Gastroesophageal sphincter (tissue), 4 donors: ENCODE data around the gene SAMM50. TPM values are rescaled to one million over a fixed set of nuclear protein-coding genes. Genes with fewer than 3 reads are reported as not detected.

Experiments
- ATAC-seq: fragments of 150-250 bp; one replicate; pipeline ENCODE4 v1.9.1; 2016; ENCODE audit warnings: mild to moderate bottlenecking, moderate library complexity
- H3K27ac ChIP-seq, 4 donors: fragments of 200-600 bp; sonication (generic) in 3 of 4; 1 replicate in 3 of 4; 2 replicates in 1 of 4; pipeline ENCODE4 v1.5.1; 2016 to 2019
- H3K27me3 ChIP-seq: fragments of 200-600 bp; sonication (generic); one replicate; pipeline ENCODE4 v1.5.1; 2019
- H3K36me3 ChIP-seq, 2 donors: fragments of 200-600 bp; sonication (generic); one replicate each; pipeline ENCODE4 v1.5.1; 2019; ENCODE audit warnings: control low read depth in 1 of 2
- H3K4me1 ChIP-seq, 3 donors: fragments of 200-600 bp; sonication (generic); 1 replicate in 2 of 3; 2 replicates in 1 of 3; pipeline ENCODE4 v1.5.1; 2016 to 2019; ENCODE audit warnings: control low read depth in 2 of 3
- H3K4me3 ChIP-seq, 2 donors: fragments of 200-600 bp; sonication (generic); one replicate each; pipeline ENCODE4 v1.5.1; 2019; ENCODE audit warnings: mild to moderate bottlenecking in 1 of 2, moderate library complexity in 1 of 2
- H3K9me3 ChIP-seq, 3 donors: fragments of 200-600 bp; sonication (generic); one replicate each; pipeline ENCODE4 v1.5.1; 2017 to 2019; ENCODE audit warnings: control low read depth in 2 of 3
- EP300 ChIP-seq: sonication (generic); formaldehyde crosslinking; IDR thresholded peaks from one replicate; pipeline ENCODE4 v1.6.1; 2017; ENCODE audit warnings: antibody characterized with exemption, mild to moderate bottlenecking
- POLR2A ChIP-seq, 2 donors: fragments of 450-650 bp; IDR thresholded peaks; one replicate each; pipeline ENCODE4 v1.6.1; 2017; ENCODE audit warnings: antibody characterized with exemption in 2 of 2, mild to moderate bottlenecking in 2 of 2, moderate library complexity in 1 of 2
- POLR2AphosphoS5 ChIP-seq: sonication (generic); formaldehyde crosslinking; IDR thresholded peaks from one replicate; pipeline ENCODE4 v1.6.1; 2017; ENCODE audit warnings: antibody characterized with exemption
- WGBS, 2 donors: methylation state at CpG; one replicate each; pipeline ENCODE4 v1.1.5; 2018; ENCODE audit warnings: low coverage in 1 of 2; 5-methylcytosine and 5-hydroxymethylcytosine counted together
- total RNA-seq, 4 donors: library from RNA; depleted of rRNA; stranded (reverse); fragments of >200 nt; gene quantifications; one replicate each; pipeline ENCODE4 v1.1.0, GENCODE V29; 2016
- TF ChIP-seq, protein P1 (sequence below), 4 experiments: fragments of 200-600 bp in 2 of 4; fragments of 450-650 bp in 2 of 4; sonication (generic) in 1 of 4; IDR thresholded peaks; one replicate each; pipeline ENCODE4 v1.5.1; 2017 to 2019; ENCODE audit warnings: antibody characterized with exemption in 4 of 4, mild to moderate bottlenecking in 2 of 4, moderate library complexity in 2 of 4

The SAMM50 gene
- total RNA-seq, 4 donors from 2014 or later: 19.8 to 33.4 (median 31.6) TPM

DNA sequence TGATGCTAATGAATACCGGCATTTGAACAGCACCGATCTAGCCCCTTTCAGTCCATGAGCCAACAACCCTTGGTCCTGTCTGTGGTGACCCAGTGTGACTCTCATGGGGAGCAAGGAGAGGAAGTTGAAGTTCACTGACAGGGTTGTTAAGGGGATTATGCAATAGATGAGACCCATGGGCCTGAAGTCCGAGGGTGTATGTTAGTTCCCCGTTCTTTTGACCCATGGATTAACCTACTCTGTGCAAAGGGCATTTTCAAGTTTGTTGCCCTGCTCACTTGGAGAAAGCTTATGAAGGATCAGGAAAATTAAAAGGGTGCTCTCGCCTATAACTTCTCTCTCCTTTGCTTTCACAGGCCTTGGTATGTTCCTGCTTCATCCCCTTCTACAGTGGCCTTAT, 26.8 kb upstream of the SAMM50 start:
- H3K27ac ChIP-seq: no peak overlapping the region
- no CpG with 5 or more reads among the region's 5 CpGs for WGBS, 2 donors
- H3K36me3 ChIP-seq: no peaks in the 10 kb centered on the region
- H3K4me3 ChIP-seq: no peak overlapping the region
- no peak for ATAC-seq
- H3K9me3 ChIP-seq: peaks cover 0 to 6% (median 0%) of the 10 kb centered on the region in 3 donors
- peaks cover 0 to 10% (median 0%) of the 10 kb centered on the region in 3 donors for H3K4me1 ChIP-seq
- TF ChIP-seq, protein P1, sequence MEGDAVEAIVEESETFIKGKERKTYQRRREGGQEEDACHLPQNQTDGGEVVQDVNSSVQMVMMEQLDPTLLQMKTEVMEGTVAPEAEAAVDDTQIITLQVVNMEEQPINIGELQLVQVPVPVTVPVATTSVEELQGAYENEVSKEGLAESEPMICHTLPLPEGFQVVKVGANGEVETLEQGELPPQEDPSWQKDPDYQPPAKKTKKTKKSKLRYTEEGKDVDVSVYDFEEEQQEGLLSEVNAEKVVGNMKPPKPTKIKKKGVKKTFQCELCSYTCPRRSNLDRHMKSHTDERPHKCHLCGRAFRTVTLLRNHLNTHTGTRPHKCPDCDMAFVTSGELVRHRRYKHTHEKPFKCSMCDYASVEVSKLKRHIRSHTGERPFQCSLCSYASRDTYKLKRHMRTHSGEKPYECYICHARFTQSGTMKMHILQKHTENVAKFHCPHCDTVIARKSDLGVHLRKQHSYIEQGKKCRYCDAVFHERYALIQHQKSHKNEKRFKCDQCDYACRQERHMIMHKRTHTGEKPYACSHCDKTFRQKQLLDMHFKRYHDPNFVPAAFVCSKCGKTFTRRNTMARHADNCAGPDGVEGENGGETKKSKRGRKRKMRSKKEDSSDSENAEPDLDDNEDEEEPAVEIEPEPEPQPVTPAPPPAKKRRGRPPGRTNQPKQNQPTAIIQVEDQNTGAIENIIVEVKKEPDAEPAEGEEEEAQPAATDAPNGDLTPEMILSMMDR (IDR thresholded peaks at IDR 0.05): no peak
- TF ChIP-seq POLR2A (IDR thresholded peaks at IDR 0.05) (no peak), POLR2AphosphoS5 (no peak), EP300 (no peak)
- peaks cover 53% of the 10 kb centered on the region for H3K27me3 ChIP-seq

DNA sequence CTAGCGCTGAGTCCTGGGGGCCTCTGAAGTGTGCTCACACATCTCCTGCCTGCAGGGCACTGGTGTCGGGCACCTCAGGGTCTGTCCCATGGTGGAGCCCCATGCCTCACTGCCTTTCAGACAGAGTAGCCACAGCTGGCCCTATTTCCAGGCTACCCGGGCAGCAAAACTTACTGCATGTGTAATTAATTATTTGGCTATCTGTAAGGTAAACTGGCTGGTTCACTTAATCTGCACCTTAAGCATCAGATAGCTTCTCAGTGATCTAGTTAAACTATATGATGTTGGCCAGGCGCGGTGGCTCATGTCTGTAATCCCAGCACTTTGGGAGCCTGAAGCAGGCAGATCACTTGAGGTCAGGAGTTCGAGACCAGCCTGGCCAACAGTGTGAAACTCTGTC, 26.3 kb upstream of the SAMM50 start:
- Histone ChIP-seq H3K4me1 (peaks cover 0 to 6% (median 0%) of the 10 kb centered on the region in 3 donors), H3K9me3 (peaks cover 0 to 6% (median 0%) of the 10 kb centered on the region in 3 donors), H3K27ac (no peak overlapping the region), H3K4me3 (no peak overlapping the region), H3K27me3 (peaks cover 48% of the 10 kb centered on the region), H3K36me3 (no peaks in the 10 kb centered on the region)
- 40 to 100% methylated on average over 1 to 2 of the region's 6 CpGs for WGBS, 2 donors
- no peak for ATAC-seq
- TF ChIP-seq POLR2AphosphoS5 (no peak), POLR2A (IDR thresholded peaks at IDR 0.05) (no peak), EP300 (no peak)
- TF ChIP-seq, protein P1 (IDR thresholded peaks at IDR 0.05): no peak

DNA sequence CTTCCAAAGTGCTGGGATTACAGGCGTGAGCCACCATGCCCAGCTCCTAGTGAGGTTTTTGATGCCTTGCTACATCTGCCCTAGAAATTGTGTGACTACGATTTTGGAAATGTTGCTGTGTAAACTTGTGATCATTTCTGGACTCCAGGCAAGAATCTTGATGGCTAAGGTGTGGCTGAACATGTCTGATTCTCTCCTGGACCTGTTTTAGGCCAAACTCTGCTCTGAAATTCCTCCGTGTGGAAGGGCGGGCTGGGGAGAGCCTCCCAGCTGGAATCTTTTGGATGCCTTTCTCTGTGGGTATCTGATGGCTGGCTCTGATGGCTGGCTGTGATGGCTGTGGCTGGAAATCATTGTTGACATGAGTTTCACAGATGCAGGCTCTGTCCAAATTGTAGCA, 23.5 kb upstream of the SAMM50 start:
- Histone ChIP-seq H3K27ac (no peak overlapping the region), H3K4me3 (no peak overlapping the region), H3K9me3 (no peaks in the 10 kb centered on the region), H3K27me3 (peaks cover 44% of the 10 kb centered on the region), H3K36me3 (no peaks in the 10 kb centered on the region), H3K4me1 (no peaks in the 10 kb centered on the region)
- no peak for TF ChIP-seq EP300
- no peak for TF ChIP-seq POLR2A (IDR thresholded peaks at IDR 0.05)
- no peak for TF ChIP-seq POLR2AphosphoS5
- TF ChIP-seq, protein P1 (IDR thresholded peaks at IDR 0.05): no peak
- ATAC-seq: no peak
- WGBS, 2 donors: 77% methylated on average over 3 of the region's 4 CpGs; no CpG with 5 or more reads in 1 of the 2 donors

DNA sequence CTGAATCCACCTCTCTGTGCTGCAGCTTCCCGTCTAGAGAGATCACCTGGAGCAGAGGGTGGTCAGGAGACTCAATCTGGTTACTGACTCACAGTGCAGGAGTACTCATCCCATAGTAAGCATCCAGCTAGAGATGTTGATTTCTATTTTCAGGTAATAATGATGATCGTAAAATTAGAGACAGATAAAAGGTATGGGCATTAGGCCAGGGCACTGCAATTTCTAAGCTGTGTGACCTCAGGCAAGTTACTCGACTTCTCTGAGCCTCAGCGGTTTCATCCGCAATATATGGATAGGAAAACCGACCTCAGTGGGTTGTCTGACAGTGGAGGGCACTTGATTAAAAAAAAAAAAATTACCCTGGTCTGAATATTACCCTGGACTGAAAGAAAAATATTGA, 13.8 kb upstream of the SAMM50 start:
- no peak overlapping the region for H3K4me3 ChIP-seq
- peaks cover 45% of the 10 kb centered on the region for H3K27me3 ChIP-seq
- 33 to 78% methylated on average over 1 to 6 of the region's 6 CpGs for WGBS, 2 donors
- peaks cover 0 to 10% (median 0%) of the 10 kb centered on the region in 3 donors for H3K9me3 ChIP-seq
- no peaks in the 10 kb centered on the region for H3K36me3 ChIP-seq
- TF ChIP-seq POLR2AphosphoS5 (no peak), EP300 (no peak), POLR2A (IDR thresholded peaks at IDR 0.05) (no peak)
- TF ChIP-seq, protein P1 (IDR thresholded peaks at IDR 0.05): no peak
- no peak for ATAC-seq
- no peaks in the 10 kb centered on the region for H3K4me1 ChIP-seq
- H3K27ac ChIP-seq: no peak overlapping the region

DNA sequence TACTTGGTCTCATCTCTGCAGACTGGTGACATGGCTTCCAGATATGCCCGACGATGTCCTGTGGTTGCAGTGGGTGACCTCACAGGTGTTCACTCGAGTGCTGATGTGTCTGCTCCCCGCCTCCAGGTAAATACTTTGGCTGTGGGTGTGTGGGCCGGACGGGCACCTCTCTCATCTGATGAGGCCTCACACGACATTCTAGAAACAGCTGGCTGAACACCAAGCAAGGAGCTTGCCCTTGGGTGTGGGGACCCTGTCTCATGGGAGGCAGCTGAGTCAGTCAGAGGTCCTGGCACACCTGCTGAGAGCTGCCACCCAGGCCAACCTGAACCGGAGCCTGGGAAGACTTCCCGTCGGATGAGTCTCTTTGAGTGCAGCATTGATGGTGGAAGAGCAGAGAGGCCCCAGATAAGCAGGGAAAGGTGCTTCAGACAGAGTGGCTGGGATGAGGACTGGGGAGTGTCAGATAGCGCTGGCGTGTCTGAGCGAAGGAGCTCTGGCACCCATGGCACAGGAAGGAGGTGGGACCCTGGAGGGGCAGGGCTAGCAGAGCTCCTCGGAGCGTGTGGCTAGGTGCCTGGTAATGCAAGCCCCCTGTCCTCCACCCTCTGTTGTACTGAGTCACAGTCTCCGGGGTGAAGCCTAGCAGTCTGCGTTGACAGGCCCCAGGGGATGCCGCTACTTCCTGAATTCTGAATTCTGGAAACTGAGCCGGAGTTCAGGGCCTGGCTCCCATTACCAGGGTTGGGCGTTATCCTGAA, 10.4 kb upstream of the SAMM50 start:
- Histone ChIP-seq H3K27ac (no peak overlapping the region), H3K4me1 (no peaks in the 10 kb centered on the region), H3K36me3 (no peaks in the 10 kb centered on the region), H3K4me3 (no peak overlapping the region), H3K9me3 (peaks cover 0 to 10% (median 0%) of the 10 kb centered on the region in 3 donors), H3K27me3 (peaks cover 38% of the 10 kb centered on the region)
- no peak for ATAC-seq
- WGBS, 2 donors: 87% methylated on average over 7 of the region's 20 CpGs; no CpG with 5 or more reads in 1 of the 2 donors
- TF ChIP-seq, protein P1 (IDR thresholded peaks at IDR 0.05): no peak
- TF ChIP-seq EP300 (no peak), POLR2A (IDR thresholded peaks at IDR 0.05) (no peak), POLR2AphosphoS5 (no peak)
